ENCODE results near the gene FHL1. TPM values are rescaled to one million over a fixed set of nuclear protein-coding genes. Genes with fewer than 3 reads are reported as not detected.
A peak's percentile ranks its signal among the peaks of the same experiment; 100 is the strongest.
"Not testable (repeated sequence)": the region's sequence is repeated elsewhere in the genome, so short reads cannot be mapped to it uniquely, and the experiment has no call there.

FHL1 gene
- total RNA-seq, 1 experiment from 2014 or later, result 15.8 TPM

DNA sequence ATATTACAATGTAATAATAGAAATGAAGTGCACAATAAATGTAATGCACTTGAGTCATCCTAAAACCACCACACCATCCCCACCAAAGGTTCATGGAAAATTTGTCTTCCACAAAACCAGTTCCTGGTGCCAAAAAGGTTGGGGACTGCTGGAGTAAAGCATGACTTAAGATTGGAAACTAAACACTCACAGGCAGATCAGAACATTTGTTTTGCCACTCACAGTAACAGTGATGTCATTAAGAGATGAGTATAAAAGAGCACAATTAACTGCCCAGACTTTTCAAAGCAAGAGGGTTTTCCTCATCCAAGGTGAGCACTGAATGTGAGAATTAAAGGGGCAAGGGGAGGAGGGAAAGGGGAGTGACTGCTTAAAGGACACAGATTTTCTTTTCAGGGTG, 68.2 kb downstream of the FHL1 start:
- DNase-seq (ENCODE audit: low read depth, low spot score), result no peak
- in situ Hi-C loops (cut with HindIII; ENCODE audit: low pct_unique_long_range_greater_than_20kb, low sequenced_read_pairs), result no loop called here

DNA sequence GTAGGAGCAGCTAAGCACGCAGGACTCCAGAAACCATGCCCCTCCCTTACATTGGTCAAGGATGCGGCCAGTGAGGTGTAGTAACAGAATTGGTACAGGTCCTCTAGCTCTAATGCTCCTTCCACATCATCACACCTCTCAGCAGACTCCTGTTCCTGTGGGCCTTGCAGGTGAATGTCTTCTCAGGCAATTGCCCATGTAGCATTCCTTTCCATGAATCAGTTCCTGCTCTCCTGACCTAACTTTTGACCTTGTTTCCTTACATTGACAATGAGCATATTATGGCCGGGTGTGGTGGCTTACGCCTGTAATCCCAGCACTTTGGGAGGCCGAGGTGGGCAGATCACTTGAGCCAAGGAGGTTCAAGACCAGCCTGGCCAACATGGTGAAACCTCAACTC, 72.6 kb downstream of the FHL1 start:
- no peak for DNase-seq (ENCODE audit: low read depth, low spot score)
- in situ Hi-C loops (cut with HindIII; ENCODE audit: low pct_unique_long_range_greater_than_20kb, low sequenced_read_pairs), result no loop called here

- in situ Hi-C loops (cut with HindIII; ENCODE audit: low pct_unique_long_range_greater_than_20kb, low sequenced_read_pairs), result no loop called here
- DNase-seq (ENCODE audit: low read depth, low spot score), result no peak
Measured at GRCh38 chrX:136220540-136220939, 73.2 kb downstream of the FHL1 start.

- in situ Hi-C loops (cut with HindIII; ENCODE audit: low pct_unique_long_range_greater_than_20kb, low sequenced_read_pairs), result no loop called here
- DNase-seq (ENCODE audit: low read depth, low spot score), result no peak
Measured at GRCh38 chrX:136220951-136221350, 73.6 kb downstream of the FHL1 start.

DNA sequence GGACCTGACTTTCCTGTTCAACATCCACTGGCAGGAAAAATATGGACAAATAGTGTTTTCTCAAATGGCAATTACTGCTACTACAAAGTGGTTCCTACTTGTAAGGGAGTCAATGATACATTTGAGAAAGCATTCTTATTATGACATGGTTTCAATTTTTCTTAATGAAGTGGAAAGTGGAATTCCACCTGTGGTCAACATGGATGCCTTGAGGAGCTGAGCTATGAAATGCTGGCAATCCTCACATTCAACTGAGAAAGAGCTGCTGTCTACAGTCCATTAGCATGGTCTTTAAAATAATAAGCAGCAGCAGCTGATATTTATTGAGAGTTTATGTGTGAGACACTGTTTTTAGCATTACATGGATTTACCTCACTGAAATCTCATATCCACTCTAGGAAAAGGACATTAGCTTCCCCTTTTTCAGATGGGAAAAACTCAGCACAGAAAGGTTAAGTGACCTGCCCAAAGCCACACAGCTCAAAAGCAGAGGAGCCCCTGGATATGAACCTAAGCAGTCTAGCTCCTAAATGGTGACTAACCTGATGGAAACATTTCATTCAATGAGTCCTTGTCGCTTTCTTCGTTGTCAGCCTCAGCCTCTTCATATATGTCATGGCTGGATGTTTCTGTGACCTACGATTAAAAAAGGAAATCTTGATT, 74.6 kb downstream of the FHL1 start:
- in situ Hi-C loops (cut with HindIII; ENCODE audit: low pct_unique_long_range_greater_than_20kb, low sequenced_read_pairs), result no loop called here
- no peak for DNase-seq (ENCODE audit: low read depth, low spot score)

DNA sequence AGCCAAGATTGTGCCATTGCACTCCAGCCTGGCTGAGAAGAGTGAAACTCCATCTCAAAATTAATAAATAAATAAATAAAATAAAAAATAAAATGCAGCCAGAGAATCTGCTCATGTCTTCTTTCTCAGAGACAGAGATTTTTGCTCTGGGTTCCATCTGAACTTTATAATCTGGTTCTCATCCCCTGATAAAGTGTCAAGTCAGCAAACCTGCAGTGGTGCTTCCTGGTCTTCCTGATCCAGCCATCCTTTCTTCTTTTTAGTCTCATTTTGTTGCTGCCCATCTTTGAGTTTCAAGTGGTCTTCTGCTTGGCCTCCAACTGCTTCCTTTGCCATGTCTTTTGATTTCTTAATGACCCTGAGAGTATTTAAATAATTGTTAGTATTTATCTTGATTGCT, 79.7 kb downstream of the FHL1 start:
- in situ Hi-C loops (cut with HindIII; ENCODE audit: low pct_unique_long_range_greater_than_20kb, low sequenced_read_pairs), result no loop called here
- no peak for DNase-seq (ENCODE audit: low read depth, low spot score)

DNA sequence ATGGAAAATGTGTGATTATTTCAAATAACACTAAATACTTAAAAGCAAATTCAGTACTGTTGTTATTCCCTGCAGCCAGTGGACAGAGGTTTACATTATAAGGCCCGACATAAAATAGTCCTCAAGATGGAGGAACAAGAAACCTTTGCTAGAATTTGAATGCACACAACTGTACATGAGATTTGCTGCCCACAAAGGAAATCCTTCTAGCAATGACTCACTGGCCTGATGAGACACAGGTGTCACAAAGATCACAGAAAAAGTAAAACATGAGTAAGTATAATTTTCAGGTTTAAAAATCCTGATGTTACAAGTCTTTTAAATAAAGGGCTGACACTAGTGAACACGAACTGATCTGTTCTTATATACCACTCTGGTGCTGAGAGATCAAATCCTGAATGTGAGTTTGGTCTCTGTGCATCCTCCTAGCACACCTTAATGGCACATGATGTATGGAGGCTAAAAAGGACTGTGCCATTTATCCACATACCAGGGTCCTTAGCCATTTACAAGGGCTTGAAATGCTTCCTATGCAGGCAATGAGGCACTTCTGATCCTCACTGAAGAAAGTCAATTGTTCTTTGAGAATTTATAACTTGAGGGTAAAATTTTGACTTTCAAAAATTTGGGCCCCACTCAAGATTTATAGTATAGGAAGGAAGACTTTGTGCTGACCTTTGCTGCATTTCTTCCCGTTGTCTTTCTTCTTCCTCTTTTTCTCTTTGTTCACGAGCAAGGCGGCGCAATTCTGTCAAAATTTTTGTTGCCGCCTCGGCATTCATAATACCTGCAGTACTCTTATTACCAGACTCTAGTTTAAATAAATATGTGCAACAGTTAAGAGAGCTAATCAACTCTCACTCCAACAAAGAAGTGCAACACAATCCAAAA, 80.9 kb downstream of the FHL1 start:
- in situ Hi-C loops (cut with HindIII; ENCODE audit: low pct_unique_long_range_greater_than_20kb, low sequenced_read_pairs), result no loop called here
- no peak for DNase-seq (ENCODE audit: low read depth, low spot score)

- DNase-seq (ENCODE audit: low read depth, low spot score), result no peak
- in situ Hi-C loops (cut with HindIII; ENCODE audit: low pct_unique_long_range_greater_than_20kb, low sequenced_read_pairs), result no loop called here
Measured at GRCh38 chrX:136228839-136229207, 81.5 kb downstream of the FHL1 start.

DNA sequence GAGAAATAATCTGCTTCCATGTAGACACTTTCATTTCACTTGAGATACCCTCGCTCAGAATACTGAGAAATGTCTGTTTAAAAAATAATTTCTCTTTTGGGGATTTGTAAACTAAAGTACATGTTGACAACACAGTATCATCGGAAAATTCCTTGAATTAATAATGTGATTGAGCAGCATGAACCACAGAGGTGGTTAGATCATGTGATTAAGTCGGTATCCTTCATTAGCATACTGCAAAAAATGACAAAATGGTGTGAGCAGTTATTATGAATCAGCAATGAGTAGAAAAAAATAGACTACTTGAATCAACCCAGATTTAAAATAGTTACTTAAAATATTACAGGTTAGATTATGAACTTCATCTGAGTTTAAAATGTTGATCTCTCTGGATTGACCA, 89.7 kb downstream of the FHL1 start:
- in situ Hi-C loops (cut with HindIII; ENCODE audit: low pct_unique_long_range_greater_than_20kb, low sequenced_read_pairs), result no loop called here
- DNase-seq (ENCODE audit: low read depth, low spot score), result no peak

GRCh38 chrX:136237849-136238248, 90.5 kb downstream of the FHL1 start:
- in situ Hi-C loops (cut with HindIII; ENCODE audit: low pct_unique_long_range_greater_than_20kb, low sequenced_read_pairs); DNase-seq (ENCODE audit: low read depth, low spot score): not testable (repeated sequence)

DNA sequence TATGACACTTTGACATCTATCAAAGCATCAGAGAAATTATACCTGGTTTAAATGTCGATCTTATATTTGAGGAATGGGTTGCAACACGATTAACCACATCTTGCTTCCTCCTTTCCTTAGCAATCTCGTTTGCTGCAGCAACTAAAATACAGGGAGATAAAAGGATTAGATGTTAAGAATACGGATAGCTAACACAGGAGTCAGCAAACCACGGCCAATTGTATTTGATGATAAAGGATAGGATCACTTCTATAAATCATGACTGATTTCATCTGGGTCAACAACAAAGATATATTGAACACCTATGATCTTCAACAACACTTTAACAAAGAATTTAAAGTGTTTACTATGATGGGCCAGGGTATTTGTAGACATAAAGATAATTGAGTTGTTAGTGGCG, 98.9 kb downstream of the FHL1 start:
- in situ Hi-C loops (cut with HindIII; ENCODE audit: low pct_unique_long_range_greater_than_20kb, low sequenced_read_pairs), result no loop called here
- DNase-seq (ENCODE audit: low read depth, low spot score), result no peak

DNA sequence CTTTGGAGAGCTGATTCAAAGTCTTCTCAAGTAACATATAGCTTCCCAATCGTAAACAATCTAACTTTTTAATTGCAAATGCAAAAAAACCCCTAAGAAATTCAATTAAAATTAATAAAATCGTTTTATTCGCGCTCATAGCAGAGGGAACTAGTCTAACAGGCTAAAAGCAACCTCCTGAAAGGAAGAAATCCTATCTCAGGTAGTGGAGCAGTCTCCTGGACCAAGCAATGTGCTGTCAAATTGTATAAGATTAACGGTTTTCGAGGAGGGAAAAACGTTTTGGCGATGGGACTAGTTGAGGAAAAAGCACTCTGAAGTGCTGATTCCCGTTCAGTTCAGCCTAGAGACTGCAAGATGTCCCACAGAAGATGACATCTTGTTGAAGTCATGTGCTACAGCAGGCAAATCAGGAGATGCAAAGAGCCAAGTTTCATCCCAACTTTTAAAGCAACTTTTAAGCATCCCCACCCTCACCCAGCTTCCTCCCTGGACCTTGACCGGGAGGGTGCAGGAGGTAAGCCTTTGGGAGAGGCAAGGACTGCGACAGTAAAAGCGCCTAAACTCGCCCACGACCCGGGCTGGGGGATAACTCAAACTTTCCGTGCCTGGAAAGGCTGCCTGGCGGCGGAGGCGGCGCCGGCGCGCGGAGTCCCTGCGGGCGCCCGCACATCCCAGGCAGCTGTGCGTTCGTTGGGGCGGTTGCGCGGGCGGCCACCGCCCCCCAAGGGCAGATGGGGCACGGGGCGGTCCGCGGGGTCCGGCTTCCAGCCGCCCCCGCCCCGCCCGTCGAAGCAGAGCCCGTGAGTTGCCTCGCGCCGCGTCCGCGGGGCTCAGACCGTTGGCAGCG, 103.1 kb downstream of the FHL1 start:
- DNase-seq (ENCODE audit: low read depth, low spot score), result peak; percentile 12
- in situ Hi-C loops (cut with HindIII; ENCODE audit: low pct_unique_long_range_greater_than_20kb, low sequenced_read_pairs), result no loop called here

DNA sequence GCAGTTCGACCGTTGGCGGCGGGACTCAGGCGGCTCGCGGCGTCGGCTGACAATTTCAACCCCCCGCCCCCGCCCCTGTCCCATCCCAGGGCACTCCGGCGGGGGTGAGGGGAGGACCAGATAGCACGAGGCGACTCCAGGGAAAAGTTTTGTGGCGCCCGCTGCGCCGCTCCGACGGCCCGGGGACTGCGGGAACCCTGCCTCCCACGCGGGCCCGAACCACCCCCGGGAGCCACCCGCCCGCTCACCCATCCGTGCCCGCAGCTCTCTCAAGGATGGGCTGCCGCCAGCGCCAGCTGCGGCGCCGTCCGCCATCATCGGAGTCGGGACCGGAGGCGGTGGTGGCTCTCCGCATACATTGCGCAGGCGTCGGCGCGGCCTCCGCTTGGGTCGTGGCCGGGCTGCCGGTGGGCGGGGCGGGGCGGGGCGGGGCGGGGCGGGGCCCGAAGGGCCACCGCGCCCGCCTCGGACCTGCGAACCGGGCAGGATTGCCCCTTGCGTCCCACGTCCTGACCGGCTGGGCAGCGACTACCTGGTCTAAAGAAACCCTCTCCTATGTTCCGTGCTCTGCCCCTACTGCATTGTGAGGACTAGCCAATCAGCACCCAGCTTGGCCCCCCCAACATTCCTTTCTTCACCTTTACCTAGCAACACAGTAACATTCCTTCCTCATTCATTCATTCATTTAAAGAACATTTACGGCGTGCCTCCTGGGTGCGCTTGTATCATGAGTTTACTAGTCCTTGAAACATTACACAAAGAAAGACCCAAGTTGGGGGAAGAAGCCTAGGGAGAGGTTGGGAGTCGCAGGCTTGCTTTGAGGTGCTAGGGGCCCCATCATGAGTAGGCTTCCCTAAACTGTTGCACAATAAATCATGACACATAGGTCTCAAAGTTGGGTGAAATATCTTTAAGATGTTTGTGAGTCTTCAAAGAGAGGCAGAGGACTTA, 104.0 kb downstream of the FHL1 start, which contains the start of gene MAP7D3:
Gene MAP7D3 (minus strand): TSS at position 360 of the 951 bp plus-strand sequence. CDS start 42 bp downstream, at position 318.
- in situ Hi-C loops (cut with HindIII; ENCODE audit: low pct_unique_long_range_greater_than_20kb, low sequenced_read_pairs), result no loop called here
- DNase-seq (ENCODE audit: low read depth, low spot score), result peak; percentile 61

GRCh38 chrX:136255541-136255940, 108.2 kb downstream of the FHL1 start:
- in situ Hi-C loops (cut with HindIII; ENCODE audit: low pct_unique_long_range_greater_than_20kb, low sequenced_read_pairs), result no loop called here

GRCh38 chrX:136256026-136256425, 108.7 kb downstream of the FHL1 start:
- in situ Hi-C loops (cut with HindIII; ENCODE audit: low pct_unique_long_range_greater_than_20kb, low sequenced_read_pairs), result no loop called here
- no peak for DNase-seq (ENCODE audit: low read depth, low spot score)

More at GRCh38 chrX:136255541-136255940, 108.2 kb downstream of the FHL1 start:
- no peak for DNase-seq (ENCODE audit: low read depth, low spot score)

DNA sequence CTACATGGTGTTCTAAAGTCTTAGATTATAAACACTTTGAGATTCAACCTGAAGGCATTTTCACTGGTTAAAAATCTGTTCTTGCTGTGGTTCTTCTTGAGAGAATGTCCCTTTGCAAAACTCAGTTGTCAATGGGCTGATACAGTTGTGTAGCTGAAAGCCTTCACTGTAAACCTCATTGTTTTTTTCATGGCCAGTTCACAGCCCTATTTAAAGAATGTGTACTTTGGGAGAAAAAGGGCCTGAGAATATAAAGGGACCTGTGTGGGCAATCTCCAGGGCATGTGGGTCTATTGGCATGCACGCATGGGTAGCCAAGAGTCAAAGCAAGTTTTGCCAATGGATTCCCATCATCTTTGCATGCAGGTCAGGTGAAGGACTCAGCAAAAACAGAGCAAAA, 111.6 kb downstream of the FHL1 start:
- DNase-seq (ENCODE audit: low read depth, low spot score), result peak; percentile 56
- in situ Hi-C loops (cut with HindIII; ENCODE audit: low pct_unique_long_range_greater_than_20kb, low sequenced_read_pairs), result no loop called here

DNA sequence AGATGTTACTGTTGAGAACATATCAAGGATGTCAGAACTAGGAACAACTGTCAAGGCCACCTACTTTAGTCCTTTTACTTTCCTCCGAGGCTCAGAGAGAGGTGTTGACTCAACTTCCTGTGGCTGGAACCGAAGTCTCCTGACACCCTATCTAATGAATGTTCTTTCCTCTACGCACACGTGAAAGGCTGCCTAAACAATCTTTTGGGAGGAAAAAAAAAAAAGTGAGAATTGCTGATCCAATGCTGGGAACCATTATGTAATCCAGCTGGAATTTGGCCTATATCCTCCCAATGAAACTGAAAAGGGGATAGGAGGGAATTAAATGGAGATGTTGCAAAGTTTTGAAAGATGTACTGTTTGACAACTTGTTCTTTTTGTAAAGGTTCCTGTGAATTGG, 112.2 kb downstream of the FHL1 start:
- DNase-seq (ENCODE audit: low read depth, low spot score), result no peak
- in situ Hi-C loops (cut with HindIII; ENCODE audit: low pct_unique_long_range_greater_than_20kb, low sequenced_read_pairs), result no loop called here
